IMR-90 (cell line): Measurements from ENCODE around the gene GPX1. TPM values are rescaled to one million over a fixed set of nuclear protein-coding genes. Genes with fewer than 3 reads are reported as not detected.
"Not testable (repeated sequence)": the region's sequence is repeated elsewhere in the genome, so short reads cannot be mapped to it uniquely, and the experiment has no call there.

Experiments used
- ATAC-seq: fragments of 200-7000 bp; cut with Tn5 transposase; 2 replicates; pipeline ENCODE4 v1.9.1; 2020; ENCODE audit warnings: low read depth, mild to moderate bottlenecking, moderate library complexity
- BruUV-seq: library from RNA; stranded (reverse); fragments of 400-500 nt; replicated peaks from 2 replicates; lab custom pipeline; 2021; lab: Mats Ljungman, UMichigan
- CTCF ChIA-PET: fragments of 300-600 bp; formaldehyde crosslinking; extraction: SDS; loops from one replicate; lab custom pipeline; 2021; ENCODE audit warnings: antibody characterized with exemption; lab: Yijun Ruan, JAX
- POLR2A ChIA-PET: fragments of 300-600 bp; sonication (Branson Sonifier 250); formaldehyde crosslinking; loops from one replicate; lab custom pipeline; 2022; ENCODE audit warnings: antibody characterized with exemption; ENCODE audit not compliant: unreplicated experiment; lab: Charles Lee
- DNase-seq: peaks from one replicate; pipeline ENCODE4 v3.0.0; 2013
- H2AFZ ChIP-seq: replicated peaks from 2 replicates; pipeline ENCODE3; 2013; ENCODE audit warnings: low read length, mild to moderate bottlenecking; ENCODE audit not compliant: poor library complexity
- H2AK5ac ChIP-seq: 2 replicates; pipeline ENCODE4 v1.6.1; 2013; ENCODE audit warnings: low read depth, low read length, inconsistent platforms
- H2AK9ac ChIP-seq: replicated peaks from 2 replicates; pipeline ENCODE3; 2013; ENCODE audit warnings: mild to moderate bottlenecking, low read depth, low read length, moderate library complexity; ENCODE audit not compliant: poor library complexity
- H2BK120ac ChIP-seq: 2 replicates; pipeline ENCODE4 v1.6.1; 2013; ENCODE audit warnings: low read depth, low read length, inconsistent platforms
- H2BK15ac ChIP-seq: 3 replicates; pipeline ENCODE4 v1.6.1; 2013; ENCODE audit warnings: low read depth, low read length, inconsistent platforms
- H2BK20ac ChIP-seq: 2 replicates; pipeline ENCODE4 v1.6.1; 2013; ENCODE audit warnings: low read depth, mild to moderate bottlenecking, inconsistent platforms, low read length, moderate library complexity
- H2BK5ac ChIP-seq: 2 replicates; pipeline ENCODE4 v1.6.1; 2013; ENCODE audit warnings: mild to moderate bottlenecking, low read depth, low read length, inconsistent platforms; ENCODE audit not compliant: poor library complexity, severe bottlenecking
- H3K14ac ChIP-seq: replicated peaks from 2 replicates; pipeline ENCODE4 v1.6.1; 2013; ENCODE audit warnings: low read depth, low read length, inconsistent platforms
- H3K18ac ChIP-seq: 2 replicates; pipeline ENCODE4 v1.6.1; 2013; ENCODE audit warnings: low read depth, low read length, control low read depth
- H3K23ac ChIP-seq: 2 replicates; pipeline ENCODE4 v1.6.1; 2013; ENCODE audit warnings: low read depth, low read length, inconsistent platforms
- H3K27ac ChIP-seq: 2 replicates; pipeline ENCODE4 v1.5.1; 2013; ENCODE audit warnings: mild to moderate bottlenecking, control low read depth, low read length; ENCODE audit not compliant: insufficient read depth
- H3K27me3 ChIP-seq: 2 replicates; pipeline ENCODE4 v1.6.1; 2013; ENCODE audit warnings: low read length; ENCODE audit not compliant: control insufficient read depth, insufficient read depth
- H3K36me3 ChIP-seq: 2 replicates; pipeline ENCODE4 v1.6.1; 2013; ENCODE audit warnings: low read length, mixed read lengths; ENCODE audit not compliant: control insufficient read depth, insufficient read depth
- H3K4ac ChIP-seq: 2 replicates; pipeline ENCODE4 v1.6.1; 2013; ENCODE audit warnings: low read depth, low read length, inconsistent platforms
- H3K4me1 ChIP-seq: 2 replicates; pipeline ENCODE4 v1.6.1; 2013; ENCODE audit warnings: low read length, mixed read lengths; ENCODE audit not compliant: control insufficient read depth, insufficient read depth
- H3K4me2 ChIP-seq: 2 replicates; pipeline ENCODE4 v1.6.1; 2013; ENCODE audit warnings: low read depth, mild to moderate bottlenecking, control low read depth, low read length, moderate library complexity
- H3K4me3 ChIP-seq: 2 replicates; pipeline ENCODE4 v1.5.1; 2013; ENCODE audit warnings: low read depth, mild to moderate bottlenecking, control low read depth, low read length, moderate library complexity; ENCODE audit not compliant: insufficient read depth
- H3K56ac ChIP-seq: 2 replicates; pipeline ENCODE4 v1.6.1; 2013; ENCODE audit warnings: low read length, inconsistent platforms; ENCODE audit not compliant: insufficient read depth; ENCODE audit errors: extremely low read depth
- H3K79me1 ChIP-seq, 2 experiments: 2 replicates each; pipeline ENCODE4 v1.6.1; 2013; ENCODE audit warnings: low read length in 2 of 2, inconsistent platforms in 1 of 2, low read depth in 1 of 2
- H3K9ac ChIP-seq: 2 replicates; pipeline ENCODE4 v1.6.1; 2013; ENCODE audit warnings: low read depth, low read length, control low read depth
- H3K9me1 ChIP-seq: 2 replicates; pipeline ENCODE4 v1.6.1; 2013; ENCODE audit warnings: low read length, inconsistent platforms; ENCODE audit not compliant: insufficient read depth
- H3K9me3 ChIP-seq: 2 replicates; pipeline ENCODE4 v1.6.1; 2013; ENCODE audit warnings: low read length; ENCODE audit not compliant: control insufficient read depth, insufficient read depth
- H4K20me1 ChIP-seq: 2 replicates; pipeline ENCODE4 v1.6.1; 2013; ENCODE audit warnings: low read length, inconsistent platforms; ENCODE audit not compliant: insufficient read depth
- H4K5ac ChIP-seq: 2 replicates; pipeline ENCODE4 v1.6.1; 2013; ENCODE audit warnings: mild to moderate bottlenecking, low read depth, low read length, control low read depth
- H4K8ac ChIP-seq, 2 experiments: 2 replicates each; pipeline ENCODE4 v1.6.1; 2013; ENCODE audit warnings: low read depth in 2 of 2, low read length in 2 of 2, control low read depth in 1 of 2, inconsistent platforms in 1 of 2
- H4K91ac ChIP-seq: 2 replicates; pipeline ENCODE4 v1.6.1; 2013; ENCODE audit warnings: low read depth, low read length, inconsistent platforms; ENCODE audit not compliant: insufficient read depth
- BHLHE40 ChIP-seq: fragments of 150-350 bp; IDR thresholded peaks from 2 replicates; pipeline ENCODE4 v1.6.1; 2016; ENCODE audit warnings: mild to moderate bottlenecking, low read depth, low read length
- CEBPB ChIP-seq: IDR thresholded peaks from 2 replicates; pipeline ENCODE4 v1.6.1; 2012; ENCODE audit warnings: low read depth, low read length, improper control_type of control experiment
- FOS ChIP-seq: fragments of 150-350 bp; IDR thresholded peaks from 2 replicates; pipeline ENCODE4 v1.6.1; 2016; ENCODE audit warnings: low read depth, low read length
- whole genome bisulfite sequencing, 2 experiments: methylation state at CpG; one replicate each; pipeline versions ENCODE4 v1.1.5 to v1.1.7; 2013; ENCODE audit warnings: missing lambda C conversion rate in 2 of 2; ENCODE audit not compliant: insufficient read length in 1 of 2; ENCODE audit errors: extremely low coverage in 2 of 2; 5-methylcytosine and 5-hydroxymethylcytosine counted together
- dilution Hi-C: fragments of 300-500 bp; cut with HindIII; formaldehyde crosslinking; loops from one replicate; pipeline ENCODE4 v1.14.3; 2018; ENCODE audit warnings: low sequenced_read_pairs; ENCODE audit not compliant: unreplicated experiment
- in situ Hi-C: fragments of 300-500 bp; cut with MboI; formaldehyde crosslinking; loops from 3 replicates; pipeline ENCODE4 v1.14.3; 2019; ENCODE audit warnings: low sequenced_read_pairs, inconsistent platforms, mixed read lengths
- intact Hi-C: fragments of 100-400 bp; cut with micrococcal nuclease; formaldehyde crosslinking; loops from 2 replicates; pipeline ENCODE4 v1.10.0; 2022
- polyA plus RNA-seq, 3 experiments: library from polyadenylated mRNA; depleted of rRNA; stranded (reverse); fragments of >200 nt; gene quantifications; 2 replicates each; pipeline ENCODE4 v1.2.3, GENCODE V29; 2012; ENCODE audit warnings: low replicate concordance in 1 of 3
- total RNA-seq: library from RNA; depleted of rRNA; stranded (reverse); fragments of >200 nt; gene quantifications from 2 replicates; pipeline ENCODE4 v1.2.3, GENCODE V29; 2012

Gene GPX1
- total and polyA plus RNA-seq, 2 of the 4 experiments (the other 2 are of a cell fraction) = 128 to 680 TPM

GRCh38 chr3:49357443-49358216, 523 bp downstream of the GPX1 start:
- H3K4me3 ChIP-seq = peak overlapping the region; percentile 67

GRCh38 chr3:49357095-49357442, 1.1 kb downstream of the GPX1 start:
- POLR2A ChIA-PET = interaction anchor here (1.0 kb wide), 1 partner anchor 72 kb away, joined by 6 read pairs; the partner anchor contains the start of gene NICN1
- not testable (repeated sequence) for H3K27me3 ChIP-seq

More at GRCh38 chr3:49357443-49358216, 523 bp downstream of the GPX1 start:
- H3K4ac ChIP-seq = peak overlapping the region; percentile 71
- peaks cover 39% of the 10 kb centered on the region for H3K36me3 ChIP-seq
- H4K20me1 ChIP-seq = peaks cover 23% of the 10 kb centered on the region
- H4K5ac ChIP-seq = peak overlapping the region; percentile 58
- H2BK15ac ChIP-seq, dilution Hi-C loops, H3K27me3 ChIP-seq, H2BK20ac ChIP-seq, H3K56ac ChIP-seq, in situ Hi-C loops, H3K9me3 ChIP-seq, H3K9me1 ChIP-seq, H2AFZ ChIP-seq, CTCF ChIA-PET: not testable (repeated sequence)
- H3K79me1 ChIP-seq = peaks cover 21 to 60% of the 10 kb centered on the region in 2 experiments
- DNase-seq (peak; percentile 92), ATAC-seq (peak; percentile 46)
- H3K23ac ChIP-seq = peak overlapping the region; percentile 54; the same call in 1 of the 2 replicates
- peak overlapping the region; percentile 89 for H3K27ac ChIP-seq
- peak overlapping the region; percentile 84 for H3K14ac ChIP-seq
- POLR2A ChIA-PET = interaction anchor here (1.0 kb wide), 1 partner anchor 71 kb away, joined by 6 read pairs; the partner anchor contains the start of gene NICN1
- BruUV-seq = TSS peak; percentile 50
- peak overlapping the region; percentile 71 for H3K18ac ChIP-seq
- peak overlapping the region; percentile 81 for H4K91ac ChIP-seq
- H2AK9ac ChIP-seq = peak overlapping the region; percentile 91
- peaks cover 25% of the 10 kb centered on the region for H3K4me1 ChIP-seq
- H2BK5ac ChIP-seq = peak overlapping the region; percentile 94
- peak overlapping the region; percentile 62 for H3K9ac ChIP-seq
- TF ChIP-seq FOS (peak; percentile 86), CEBPB (peak; percentile 82), BHLHE40 (0 out of 2 replicates have a peak, but pooled peaks have one; percentile 37)
- H3K4me2 ChIP-seq = peak overlapping the region; percentile 88
- peak overlapping the region; percentile 50; the same call in 1 of the 2 replicates for H2BK120ac ChIP-seq
- peak overlapping the region; percentile 95 for H2AK5ac ChIP-seq
- intact Hi-C loops = loop anchor here (1.0 kb wide), 1 partner anchor 17 kb away; the partner anchor contains the start of gene USP4
- WGBS, 2 experiments = 1% methylated on average over 23 of the region's 63 CpGs; no CpG with 5 or more reads in 1 of the 2 experiments
- peak overlapping the region in 1 of 2 experiments; percentile 83; a peak in 3 of 4 replicates for H4K8ac ChIP-seq

More at GRCh38 chr3:49357095-49357442, 1.1 kb downstream of the GPX1 start:
- Histone ChIP-seq H3K23ac (peak overlapping the region; percentile 92; the same call in 1 of the 2 replicates), H3K27ac (peak overlapping the region; percentile 89), H3K79me1 (peaks cover 19 to 60% of the 10 kb centered on the region in 2 experiments), H3K18ac (peak overlapping the region; percentile 48; the same call in 1 of the 2 replicates), H4K91ac (peak overlapping the region; percentile 81; the same call in 1 of the 2 replicates), H3K36me3 (peaks cover 36% of the 10 kb centered on the region), H3K4ac (peak overlapping the region; percentile 77; the same call in 1 of the 2 replicates), H2AK5ac (peak overlapping the region; percentile 95), H3K4me1 (peaks cover 25% of the 10 kb centered on the region), H3K4me2 (peak overlapping the region; percentile 88), H3K9ac (peak overlapping the region; percentile 62), H4K20me1 (peaks cover 18% of the 10 kb centered on the region), H4K5ac (peak overlapping the region; percentile 21; the same call in 1 of the 2 replicates), H2BK5ac (peak overlapping the region; percentile 94), H3K4me3 (peak overlapping the region; percentile 67), H3K14ac (peak overlapping the region; percentile 69; the same call in 1 of the 2 replicates)
- CTCF ChIA-PET, H2BK20ac ChIP-seq, ATAC-seq, H4K8ac ChIP-seq, H3K9me1 ChIP-seq, DNase-seq, H2BK15ac ChIP-seq, intact Hi-C loops, dilution Hi-C loops, H2AFZ ChIP-seq, BruUV-seq, H3K9me3 ChIP-seq, H2AK9ac ChIP-seq, H2BK120ac ChIP-seq, H3K56ac ChIP-seq, in situ Hi-C loops: not testable (repeated sequence)
- no CpG with 5 or more reads among the region's 10 CpGs for WGBS, 2 experiments
